SK-N-SH (cell line): ENCODE measurements around the gene TMEM38A. TPM values are rescaled to one million over a fixed set of nuclear protein-coding genes. Genes with fewer than 3 reads are reported as not detected.
A peak's percentile ranks its signal among the peaks of the same experiment; 100 is the strongest.
"Not testable (repeated sequence)": the region's sequence is repeated elsewhere in the genome, so short reads cannot be mapped to it uniquely, and the experiment has no call there.

ENCODE experiments used
- CTCF ChIA-PET: fragments of 300-600, 350-600 bp; formaldehyde crosslinking; extraction: SDS; loops from one replicate; lab custom pipeline; 2021; lab: Yijun Ruan, JAX
- POLR2A ChIA-PET: fragments of 350-600 bp; sonication (Branson Sonifier 250); formaldehyde crosslinking; extraction: SDS; loops from one replicate; lab custom pipeline; 2020; ENCODE audit warnings: antibody characterized with exemption, inconsistent platforms; lab: Yijun Ruan, JAX
- DNase-seq: peaks from one replicate; pipeline ENCODE4 v3.0.0; 2012
- H2AFZ ChIP-seq: fragments of 200-600 bp; sonication (generic); 2 replicates; pipeline ENCODE4 v1.8.1; 2016; ENCODE audit warnings: antibody characterized with exemption, mild to moderate bottlenecking, low read depth
- H3F3A ChIP-seq: fragments of 200-600 bp; sonication (generic); replicated peaks from 2 replicates; pipeline ENCODE3; 2016; ENCODE audit warnings: antibody characterized with exemption, mild to moderate bottlenecking; ENCODE audit not compliant: insufficient read depth
- H3K27ac ChIP-seq, 2 experiments: fragments of 200-500 bp in 1 of 2; fragments of 200-600 bp in 1 of 2; sonication (Bioruptor generic) in 1 of 2; sonication (generic), shearing (Covaris generic) in 1 of 2; 2 replicates each; pipeline versions ENCODE4 v1.5.1 to v1.6.1; 2014 to 2016; ENCODE audit warnings: low read depth in 2 of 2, inconsistent platforms in 1 of 2, low read length in 1 of 2, mild to moderate bottlenecking in 1 of 2, mixed read lengths in 1 of 2
- H3K27me3 ChIP-seq: fragments of 200-600 bp; sonication (generic), shearing (Covaris generic); 2 replicates; pipeline ENCODE4 v1.6.1; 2016; ENCODE audit warnings: mixed run types; ENCODE audit not compliant: insufficient read depth
- H3K36me3 ChIP-seq, 2 experiments: fragments of 200-500 bp in 1 of 2; fragments of 200-600 bp in 1 of 2; sonication (Bioruptor generic) in 1 of 2; sonication (generic) in 1 of 2; replicated peaks in 1 of 2; 2 replicates each; pipeline versions ENCODE3 to v1.5.1; 2014 to 2016; ENCODE audit warnings: low read length in 1 of 2, mild to moderate bottlenecking in 1 of 2; ENCODE audit not compliant: insufficient read depth in 2 of 2, control insufficient read depth in 1 of 2
- H3K4me1 ChIP-seq, 2 experiments: fragments of 200-500 bp in 1 of 2; fragments of 200-600 bp in 1 of 2; sonication (Bioruptor generic) in 1 of 2; sonication (generic), shearing (Covaris generic) in 1 of 2; 2 replicates each; pipeline versions ENCODE4 v1.5.1 to v1.6.1; 2014 to 2016; ENCODE audit warnings: low read depth in 1 of 2, low read length in 1 of 2, mixed run types in 1 of 2; ENCODE audit not compliant: insufficient read depth in 2 of 2, control insufficient read depth in 1 of 2
- H3K4me2 ChIP-seq: fragments of 200-600 bp; sonication (generic), shearing (Covaris generic); 2 replicates; pipeline ENCODE4 v1.6.1; 2017; ENCODE audit warnings: mixed run types
- H3K4me3 ChIP-seq, 2 experiments: fragments of 200-500 bp in 1 of 2; fragments of 200-600 bp in 1 of 2; sonication (Bioruptor generic) in 1 of 2; sonication (generic), shearing (Covaris generic) in 1 of 2; 2 replicates each; pipeline versions ENCODE4 v1.5.1 to v1.8.1; 2014 to 2016; ENCODE audit warnings: low read depth in 2 of 2, inconsistent platforms in 1 of 2, low read length in 1 of 2, mild to moderate bottlenecking in 1 of 2, mixed read lengths in 1 of 2, moderate library complexity in 1 of 2
- H3K79me2 ChIP-seq: fragments of 200-600 bp; sonication (generic); 2 replicates; pipeline ENCODE4 v1.8.1; 2017; ENCODE audit warnings: mild to moderate bottlenecking; ENCODE audit not compliant: insufficient read depth
- H3K9ac ChIP-seq: fragments of 200-600 bp; sonication (generic); 2 replicates; pipeline ENCODE4 v1.6.1; 2017; ENCODE audit warnings: mixed run types
- H3K9me2 ChIP-seq: fragments of 200-600 bp; sonication (generic); 2 replicates; pipeline ENCODE4 v1.6.1; 2017; ENCODE audit warnings: mixed run types
- H3K9me3 ChIP-seq: fragments of 200-600 bp; sonication (generic); 2 replicates; pipeline ENCODE4 v1.6.1; 2017; ENCODE audit warnings: mixed run types, mild to moderate bottlenecking, moderate library complexity
- H4K20me1 ChIP-seq: fragments of 200-600 bp; sonication (generic); 2 replicates; pipeline ENCODE4 v1.6.1; 2017; ENCODE audit warnings: mild to moderate bottlenecking, mixed run types; ENCODE audit not compliant: insufficient read depth
- CTCF ChIP-seq: fragments of 200-600 bp; sonication (generic); IDR thresholded peaks from 2 replicates; pipeline ENCODE4 v1.6.1; 2017; ENCODE audit warnings: antibody characterized with exemption, mild to moderate bottlenecking, moderate library complexity
- GATA2 ChIP-seq: sonication (generic); formaldehyde crosslinking; IDR thresholded peaks from 2 replicates; pipeline ENCODE4 v1.5.0; 2020; ENCODE audit warnings: mild to moderate bottlenecking, missing genetic modification reagents
- JUND ChIP-seq: IDR thresholded peaks from 2 replicates; pipeline ENCODE4 v1.4.0; 2012
- RAD21 ChIP-seq: IDR thresholded peaks from 2 replicates; pipeline ENCODE4 v1.6.1; 2012; ENCODE audit warnings: mild to moderate bottlenecking, low read length
- REST ChIP-seq: IDR thresholded peaks from 2 replicates; pipeline ENCODE4 v1.6.1; 2012; ENCODE audit warnings: mild to moderate bottlenecking, low read depth, low read length, moderate library complexity
- RFX5 ChIP-seq: IDR thresholded peaks from 2 replicates; pipeline ENCODE4 v1.6.1; 2012; ENCODE audit warnings: mild to moderate bottlenecking, improper control_type of control experiment, low read length
- SMC3 ChIP-seq: IDR thresholded peaks from 2 replicates; pipeline ENCODE4 v1.6.1; 2012; ENCODE audit warnings: low read depth, low read length, improper control_type of control experiment
- WGBS: methylation state at CpG from one replicate; pipeline ENCODE4 v1.1.6; 2017; ENCODE audit warnings: low lambda C conversion rate; 5-methylcytosine and 5-hydroxymethylcytosine counted together
- polyA plus RNA-seq, 3 experiments: library from polyadenylated mRNA; depleted of rRNA; stranded (reverse); fragments of >200 nt; gene quantifications; 2 replicates each; pipeline ENCODE4 v1.2.3, GENCODE V29; 2012

Gene TMEM38A
- polyA plus RNA-seq, 1 of the 3 experiments (the other 2 are of a cell fraction) = 3.3 TPM

GRCh38 chr19:16710870-16711269 lies 49.9 kb downstream of the TMEM38A start:
- H4K20me1 ChIP-seq, H3K4me3 ChIP-seq, POLR2A ChIA-PET, H3K36me3 ChIP-seq, H3K27me3 ChIP-seq, DNase-seq, H3K4me1 ChIP-seq, H3K79me2 ChIP-seq, H3K27ac ChIP-seq, H3K9ac ChIP-seq, H3F3A ChIP-seq, H3K4me2 ChIP-seq, H3K9me3 ChIP-seq, H2AFZ ChIP-seq, H3K9me2 ChIP-seq: not testable (repeated sequence)
- CTCF ChIA-PET = interaction anchor here (0.7 kb wide), 1 partner anchor 63 kb away, joined by 3 read pairs; no protein-coding TSS in a partner anchor

- H3K4me2 ChIP-seq, H3K27ac ChIP-seq, H4K20me1 ChIP-seq, H3F3A ChIP-seq, H3K9me3 ChIP-seq, H3K9me2 ChIP-seq, H3K36me3 ChIP-seq, DNase-seq, H3K4me1 ChIP-seq, POLR2A ChIA-PET, H2AFZ ChIP-seq, H3K4me3 ChIP-seq, H3K9ac ChIP-seq, H3K79me2 ChIP-seq, H3K27me3 ChIP-seq: not testable (repeated sequence)
- CTCF ChIA-PET = interaction anchor here (0.7 to 1.1 kb wide), 2 partner anchors 139 to 340 kb away, joined by 3 to 4 read pairs; no protein-coding TSS in a partner anchor
- WGBS = 56% methylated on average over 9 of the region's 9 CpGs
Observed at GRCh38 chr19:16712295-16712694, 51.4 kb downstream of the TMEM38A start.

GRCh38 chr19:16714702-16715287 lies 53.9 kb downstream of the TMEM38A start:
- Histone ChIP-seq H3F3A (peaks cover 6% of the 10 kb centered on the region), H3K9me2 (no peaks in the 10 kb centered on the region), H3K36me3 (no peaks in the 10 kb centered on the region), H3K4me1 (peaks cover 0 to under 1% of the 10 kb centered on the region in 2 experiments; a peak in 1 of 4 replicates), H3K9me3 (no peaks in the 10 kb centered on the region), H3K9ac (no peak overlapping the region), H3K4me3 (no peak overlapping the region; a peak in 1 of 4 replicates), H3K27me3 (no peaks in the 10 kb centered on the region), H4K20me1 (no peaks in the 10 kb centered on the region), H3K4me2 (no peak overlapping the region), H3K27ac (no peak overlapping the region), H2AFZ (no peak overlapping the region), H3K79me2 (no peaks in the 10 kb centered on the region)
- WGBS = 38% methylated on average over 14 of the region's 14 CpGs
- ChIA-PET CTCF (interaction anchor here (0.7 to 2.1 kb wide), 22 partner anchors 9 to 344 kb away, joined by 3 to 13 read pairs (median 4); no protein-coding TSS in a partner anchor), POLR2A (no interaction called here)
- peak; percentile 68 for DNase-seq
- TF ChIP-seq JUND (no peak), RAD21 (peak; percentile 76), SMC3 (peak; percentile 36; the same call in 1 of the 2 replicates), REST (no peak), CTCF (peak; percentile 82), RFX5 (no peak), GATA2 (CRISPR knock-in tag) (no peak)
